ENCODE measurements around the gene TRAT1. TPM values are rescaled to one million over a fixed set of nuclear protein-coding genes. Genes with fewer than 3 reads are reported as not detected.
"Not testable (repeated sequence)": the region's sequence is repeated elsewhere in the genome, so short reads cannot be mapped to it uniquely, and the experiment has no call there.

TRAT1 gene
- total RNA-seq, 4 donors from 2014 or later: 0.56 to 1.6 (median 1.3) TPM; not detected in 1

DNA sequence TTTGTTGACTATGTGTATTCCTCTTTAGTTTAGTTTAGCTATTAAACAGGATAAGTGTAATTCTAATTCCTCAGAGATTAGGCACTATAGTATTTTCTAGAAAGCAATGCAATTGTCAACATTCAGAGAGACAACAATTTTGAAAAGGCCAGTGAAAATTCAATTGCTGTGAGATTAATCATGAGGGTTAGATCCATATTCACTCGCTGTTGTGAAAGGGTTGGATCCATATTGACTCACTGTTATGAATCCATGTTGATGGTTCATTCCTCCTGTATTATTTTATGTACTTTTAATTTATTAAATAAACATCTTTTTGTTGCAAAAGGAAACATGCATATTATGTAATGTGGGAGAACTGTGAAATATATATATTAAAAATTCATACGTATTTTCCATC, 641 bp downstream of the TRAT1 start:
- no peaks in the 10 kb centered on the region for H3K4me1 ChIP-seq
- no peak overlapping the region for H3K27ac ChIP-seq
- TF ChIP-seq POLR2A (IDR thresholded peaks at IDR 0.05): no peak
- TF ChIP-seq, protein P1, sequence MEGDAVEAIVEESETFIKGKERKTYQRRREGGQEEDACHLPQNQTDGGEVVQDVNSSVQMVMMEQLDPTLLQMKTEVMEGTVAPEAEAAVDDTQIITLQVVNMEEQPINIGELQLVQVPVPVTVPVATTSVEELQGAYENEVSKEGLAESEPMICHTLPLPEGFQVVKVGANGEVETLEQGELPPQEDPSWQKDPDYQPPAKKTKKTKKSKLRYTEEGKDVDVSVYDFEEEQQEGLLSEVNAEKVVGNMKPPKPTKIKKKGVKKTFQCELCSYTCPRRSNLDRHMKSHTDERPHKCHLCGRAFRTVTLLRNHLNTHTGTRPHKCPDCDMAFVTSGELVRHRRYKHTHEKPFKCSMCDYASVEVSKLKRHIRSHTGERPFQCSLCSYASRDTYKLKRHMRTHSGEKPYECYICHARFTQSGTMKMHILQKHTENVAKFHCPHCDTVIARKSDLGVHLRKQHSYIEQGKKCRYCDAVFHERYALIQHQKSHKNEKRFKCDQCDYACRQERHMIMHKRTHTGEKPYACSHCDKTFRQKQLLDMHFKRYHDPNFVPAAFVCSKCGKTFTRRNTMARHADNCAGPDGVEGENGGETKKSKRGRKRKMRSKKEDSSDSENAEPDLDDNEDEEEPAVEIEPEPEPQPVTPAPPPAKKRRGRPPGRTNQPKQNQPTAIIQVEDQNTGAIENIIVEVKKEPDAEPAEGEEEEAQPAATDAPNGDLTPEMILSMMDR (IDR thresholded peaks at IDR 0.05): no peak
- intact Hi-C loops (cut with DNase I): no loop called here
- H3K27me3 ChIP-seq: no peaks in the 10 kb centered on the region
- WGBS, 2 donors: 92 to 94% methylated on average over 2 of the region's 2 CpGs
- no peak for DNase-seq
- no peaks in the 10 kb centered on the region for H3K36me3 ChIP-seq
- H3K9me3 ChIP-seq: no peaks in the 10 kb centered on the region
- no peak overlapping the region for H3K4me3 ChIP-seq (replicated peaks in 1 of 3)

DNA sequence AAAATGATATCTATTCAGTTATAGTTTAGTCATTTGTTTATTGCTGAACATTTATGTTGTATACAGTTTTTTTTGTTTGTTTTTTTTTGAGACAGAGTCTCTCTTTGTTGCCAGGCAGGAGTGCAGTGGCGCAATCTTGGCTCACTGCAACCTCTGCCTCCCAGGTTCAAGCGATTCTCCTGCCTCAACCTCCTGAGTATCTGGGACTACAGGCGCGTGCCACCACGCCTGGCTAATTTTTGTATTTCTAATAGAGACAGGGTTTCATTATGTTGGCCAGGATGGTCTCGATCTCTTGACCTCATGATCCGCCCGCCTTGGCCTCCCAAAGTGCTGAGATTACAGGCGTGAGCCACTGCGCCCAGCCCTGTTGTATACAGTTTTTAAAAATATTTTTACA, 1.2 kb downstream of the TRAT1 start:
- H3K27ac ChIP-seq; H3K9me3 ChIP-seq; intact Hi-C loops (cut with DNase I); H3K4me1 ChIP-seq; H3K36me3 ChIP-seq; H3K4me3 ChIP-seq (replicated peaks in 1 of 3); DNase-seq; H3K27me3 ChIP-seq: not testable (repeated sequence)
- WGBS, 2 donors: 86 to 89% methylated on average over 10 of the region's 10 CpGs

- H3K27ac ChIP-seq: no peak overlapping the region
- 74 to 89% methylated on average over 6 of the region's 6 CpGs for WGBS, 2 donors
- no peak overlapping the region for H3K4me3 ChIP-seq (replicated peaks in 1 of 3)
- no peak for DNase-seq
- H3K36me3 ChIP-seq: no peaks in the 10 kb centered on the region
- intact Hi-C loops (cut with DNase I): no loop called here
- TF ChIP-seq POLR2A (IDR thresholded peaks at IDR 0.05): no peak
- TF ChIP-seq, protein P1 (IDR thresholded peaks at IDR 0.05): no peak
- H3K27me3 ChIP-seq: no peaks in the 10 kb centered on the region
- H3K9me3 ChIP-seq: no peaks in the 10 kb centered on the region
- H3K4me1 ChIP-seq: no peaks in the 10 kb centered on the region
Measured at GRCh38 chr3:108826309-108827187, 4.0 kb downstream of the TRAT1 start.

GRCh38 chr3:108830381-108830780, 7.8 kb downstream of the TRAT1 start:
- H3K27me3 ChIP-seq: no peaks in the 10 kb centered on the region
- H3K4me1 ChIP-seq: no peaks in the 10 kb centered on the region
- no peaks in the 10 kb centered on the region for H3K9me3 ChIP-seq
- no peak for TF ChIP-seq POLR2A (IDR thresholded peaks at IDR 0.05)
- TF ChIP-seq, protein P1 (IDR thresholded peaks at IDR 0.05): no peak
- 77 to 80% methylated on average over 3 of the region's 3 CpGs for WGBS, 2 donors
- intact Hi-C loops (cut with DNase I): no loop called here
- no peak overlapping the region for H3K4me3 ChIP-seq (replicated peaks in 1 of 3)
- no peaks in the 10 kb centered on the region for H3K36me3 ChIP-seq
- DNase-seq: no peak
- H3K27ac ChIP-seq: no peak overlapping the region

DNA sequence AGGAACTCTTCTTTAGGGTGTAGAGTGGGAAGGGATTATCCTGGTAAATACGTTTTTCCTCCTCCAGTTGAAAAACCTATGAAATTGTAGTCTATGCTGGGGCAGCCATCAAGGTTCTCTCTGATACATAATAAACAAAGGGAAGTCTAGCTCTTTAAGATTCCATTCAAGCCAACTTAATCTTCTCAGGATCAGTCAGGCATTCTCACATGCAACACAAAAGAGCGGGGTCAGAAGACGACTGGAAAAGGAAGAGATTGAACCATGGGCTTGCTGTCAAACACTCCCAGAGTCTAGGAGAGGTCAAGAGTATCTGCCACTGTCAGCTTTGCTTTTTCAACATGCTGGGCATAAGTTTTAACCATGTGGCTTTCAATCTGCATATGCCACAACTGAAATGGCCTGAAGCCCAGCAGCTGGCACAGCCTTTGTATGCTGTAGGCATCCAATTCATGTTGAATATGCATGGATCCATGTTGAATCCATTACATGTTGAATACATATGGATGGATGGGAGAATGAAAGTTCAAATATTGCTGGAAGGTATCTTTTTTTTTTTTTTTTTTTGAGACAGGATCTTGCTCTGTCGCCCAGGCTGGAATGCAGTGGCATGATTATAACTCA, 8.5 kb downstream of the TRAT1 start:
- 80 to 82% methylated on average over 4 of the region's 4 CpGs for WGBS, 2 donors
- Histone ChIP-seq H3K27ac (no peak overlapping the region), H3K27me3 (no peaks in the 10 kb centered on the region), H3K36me3 (no peaks in the 10 kb centered on the region), H3K9me3 (no peaks in the 10 kb centered on the region), H3K4me1 (no peaks in the 10 kb centered on the region), H3K4me3 (replicated peaks in 1 of 3) (no peak overlapping the region)
- DNase-seq: no peak
- TF ChIP-seq, protein P1 (IDR thresholded peaks at IDR 0.05): no peak
- intact Hi-C loops (cut with DNase I): no loop called here
